ENCODE data around the gene NPHS1.
"Not testable (repeated sequence)": the region's sequence is repeated elsewhere in the genome, so short reads cannot be mapped to it uniquely, and the experiment has no call there.

Gene NPHS1

DNA sequence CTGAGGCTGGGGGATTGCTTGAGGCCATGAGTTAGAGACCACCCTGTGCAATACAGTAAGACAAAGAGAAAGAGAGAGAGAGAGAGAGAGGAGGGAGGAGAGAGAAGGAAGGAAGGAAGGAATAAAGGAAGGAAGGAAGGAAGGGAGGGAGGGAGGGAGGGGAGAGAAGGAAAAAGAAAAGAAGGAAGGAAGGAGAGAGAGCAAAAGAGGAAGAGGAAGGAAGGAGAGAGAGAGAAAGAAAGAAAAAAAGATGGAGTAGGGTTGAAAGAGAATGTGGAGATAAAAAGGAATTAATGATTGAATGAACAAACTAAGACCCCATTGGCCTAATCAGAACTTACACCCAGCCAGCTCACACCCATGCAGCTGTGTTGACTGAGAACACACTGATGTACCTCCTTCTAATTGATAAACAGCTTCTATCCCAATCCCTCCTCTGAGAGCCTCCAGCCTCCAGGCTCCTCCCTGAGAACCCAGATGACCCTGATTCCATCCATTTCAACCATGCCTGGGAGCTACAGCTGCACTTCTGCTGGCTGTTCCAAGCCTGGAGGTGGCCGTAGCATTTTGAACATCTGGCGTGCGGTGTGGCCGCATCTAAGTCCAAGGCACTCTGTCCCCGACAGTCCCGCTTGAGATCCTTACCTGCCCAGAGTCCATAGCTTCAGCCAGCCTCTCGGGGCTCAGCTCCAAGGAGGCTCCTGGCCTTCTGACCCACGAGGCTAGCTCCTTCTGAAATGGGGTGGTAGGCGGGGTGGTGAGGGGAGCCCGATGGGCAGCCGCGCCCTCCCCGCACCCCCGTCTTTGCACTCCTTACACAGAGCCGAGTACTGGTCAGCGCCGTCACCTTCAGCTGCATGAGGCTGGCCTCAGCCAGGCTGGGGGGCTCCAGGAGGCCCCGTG, 40.7 kb downstream of the NPHS1 start:
- DNase-seq: no peak

DNA sequence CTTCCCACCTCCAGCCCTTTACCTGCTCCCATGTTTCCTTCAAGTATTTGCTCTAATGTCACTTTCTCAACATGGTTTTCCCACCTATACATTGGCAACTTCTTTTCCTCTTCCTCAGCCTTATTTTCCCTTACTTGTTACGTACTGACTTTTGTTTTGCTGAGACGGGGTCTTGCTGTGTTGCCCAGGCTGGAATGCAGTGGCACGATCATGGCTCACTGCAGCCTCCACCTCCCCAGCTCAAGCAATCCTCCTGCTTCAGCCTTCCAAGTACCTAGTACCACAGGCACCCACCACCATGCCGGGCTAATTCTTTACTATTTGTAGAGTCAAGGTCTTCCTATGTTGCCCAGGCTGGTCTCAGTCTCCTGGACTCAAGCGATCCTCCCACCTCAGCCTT, 44.7 kb downstream of the NPHS1 start:
- no peak for DNase-seq

DNA sequence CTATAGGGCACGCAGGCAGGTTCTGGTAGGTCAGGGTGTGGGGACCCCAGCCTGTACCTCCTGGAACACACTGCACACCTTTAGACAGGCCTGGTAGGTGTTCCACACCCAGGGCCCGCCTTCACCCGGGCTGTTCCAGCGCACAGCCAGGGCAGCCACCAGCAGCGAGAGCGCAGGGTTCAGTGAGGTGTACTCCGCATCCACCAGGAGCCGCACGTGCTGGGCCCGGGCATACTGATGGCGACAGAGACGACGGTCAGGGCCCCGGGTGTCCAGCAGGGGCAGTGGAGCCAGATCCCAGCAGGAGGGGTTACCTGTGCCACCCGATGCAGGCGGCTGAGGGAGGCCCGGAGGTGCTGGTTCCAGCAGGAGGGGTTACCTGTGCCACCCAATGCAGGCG, 45.7 kb downstream of the NPHS1 start:
- DNase-seq: no peak

DNA sequence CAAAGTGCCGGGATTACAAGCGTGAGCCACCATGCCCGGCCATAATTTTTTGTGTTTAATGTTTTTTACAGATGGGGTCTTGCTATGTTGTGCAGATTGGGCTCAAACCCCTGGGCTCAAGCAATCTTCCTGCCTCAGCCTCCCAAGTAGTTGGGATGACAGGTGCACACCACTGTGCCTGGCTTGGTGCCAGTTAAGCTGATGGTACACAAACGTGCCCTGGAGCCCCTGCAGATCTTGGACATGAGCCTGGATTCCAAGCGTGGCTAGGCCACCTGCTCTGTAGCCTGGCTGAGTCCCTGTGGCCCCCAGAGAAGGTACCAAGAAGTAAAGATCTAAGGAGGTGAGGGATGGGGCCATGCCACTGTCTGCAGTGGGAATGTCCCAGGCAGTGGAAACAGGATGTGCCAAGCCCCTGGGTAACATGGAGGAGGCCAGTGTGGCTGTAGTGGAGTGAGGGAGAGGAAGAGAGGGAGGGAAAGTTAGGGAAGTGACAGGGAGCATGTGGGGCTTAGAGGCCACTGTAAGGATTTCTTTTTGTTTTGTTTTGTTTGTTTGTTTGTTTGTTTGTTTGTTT, 46.7 kb downstream of the NPHS1 start:
- DNase-seq: no peak

DNA sequence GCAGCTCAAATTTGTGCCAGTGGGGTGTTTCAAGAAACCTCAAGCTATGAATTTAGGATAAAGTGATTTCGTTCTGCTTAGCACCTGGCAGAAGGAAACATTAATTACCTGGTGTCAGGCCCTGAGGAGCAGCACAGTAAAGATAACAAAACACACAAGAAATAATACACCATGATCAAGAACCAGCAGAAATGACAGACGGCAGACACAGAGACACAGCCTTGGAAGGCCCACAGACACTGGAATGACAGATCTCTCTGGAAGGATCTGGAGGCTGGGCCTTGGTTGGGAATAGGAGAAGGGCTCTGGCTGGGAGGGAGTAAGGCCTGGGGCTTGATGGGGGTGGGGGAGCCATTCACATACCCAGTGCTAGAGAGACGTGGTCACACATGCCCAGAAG, 50.5 kb downstream of the NPHS1 start:
- no peak for DNase-seq

DNA sequence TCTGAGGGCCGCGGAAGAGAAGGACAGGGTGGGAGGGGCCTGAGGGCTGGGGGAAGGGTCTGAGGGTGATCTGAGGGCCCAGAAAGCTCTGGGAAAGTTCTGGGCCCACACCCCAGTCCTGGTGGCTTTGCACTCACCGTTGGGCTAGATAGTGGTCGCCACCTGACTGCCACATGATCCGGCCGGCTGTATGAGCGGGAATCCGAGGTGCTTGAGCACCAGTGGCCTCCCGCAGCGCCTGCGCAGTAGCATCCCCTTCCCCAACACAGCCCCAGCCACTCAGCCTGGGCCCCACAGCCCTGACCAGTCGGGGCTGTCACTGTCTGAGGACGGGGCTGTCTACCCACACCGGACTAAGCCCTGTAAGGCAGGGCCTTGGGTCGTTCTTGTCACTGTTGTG, 54.6 kb downstream of the NPHS1 start:
- no peak for DNase-seq

DNA sequence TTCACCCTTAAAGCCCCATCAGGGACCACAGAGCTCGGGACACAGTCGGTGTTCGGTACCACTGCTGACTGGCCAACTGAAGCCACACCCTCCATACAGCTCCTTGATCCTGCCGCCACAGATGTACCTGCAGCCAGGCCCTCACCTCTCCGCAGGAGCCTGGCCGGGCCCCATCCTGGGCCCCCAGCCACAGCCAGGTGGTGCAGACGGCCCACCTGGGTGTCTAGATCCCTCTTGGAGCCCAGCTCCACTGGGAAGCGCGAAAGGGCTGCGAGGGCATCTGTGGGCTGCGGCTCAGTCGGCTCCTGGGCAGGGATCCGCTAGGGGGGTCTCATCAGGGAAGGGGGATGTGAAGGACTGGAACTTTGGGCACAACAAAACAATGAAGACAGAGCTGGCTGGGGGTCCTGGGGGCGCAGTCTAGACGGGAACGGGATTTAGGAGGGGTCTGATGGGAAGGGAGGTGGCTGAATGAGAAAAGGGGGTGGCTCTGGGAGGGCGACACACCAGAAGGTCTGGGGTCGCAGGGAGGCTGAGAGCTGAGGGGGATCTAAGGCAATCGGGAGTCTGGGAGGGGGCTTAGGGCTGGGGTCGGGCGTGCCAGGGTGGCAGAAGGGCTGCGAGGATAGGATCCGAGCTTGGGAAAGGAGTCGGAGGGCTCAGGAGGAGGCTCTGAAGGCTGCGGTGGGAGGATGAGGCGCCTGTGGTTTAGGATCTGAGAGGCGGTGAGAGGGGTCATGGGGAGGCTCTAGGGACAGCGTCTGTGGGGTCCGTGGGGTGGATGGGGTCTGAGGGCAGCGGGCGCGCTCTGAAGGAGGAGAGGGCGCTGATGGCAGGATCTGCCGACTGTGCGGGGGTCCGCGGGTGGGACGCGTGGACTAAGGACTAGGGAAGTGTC, 55.4 kb downstream of the NPHS1 start:
- DNase-seq: no peak

DNA sequence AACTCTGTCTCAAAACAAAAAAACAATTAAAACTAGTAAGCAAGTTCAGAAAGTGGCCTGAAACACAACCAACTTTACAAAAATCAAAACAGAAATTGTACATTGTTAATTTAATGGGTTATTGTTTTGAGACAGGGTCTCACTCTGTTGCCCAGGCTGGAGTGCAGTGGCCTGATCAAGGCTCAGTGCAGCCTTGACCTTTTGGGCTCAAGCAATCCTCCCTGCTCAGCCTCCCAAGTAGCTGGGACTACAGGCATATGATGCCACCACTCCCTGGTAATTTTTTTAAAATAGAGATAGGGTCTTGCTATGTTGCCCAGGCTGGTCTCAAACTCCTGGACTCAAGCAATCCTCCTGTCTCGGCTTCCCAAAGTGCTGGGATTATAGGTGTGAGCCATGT, 56.7 kb downstream of the NPHS1 start:
- not testable (repeated sequence) for DNase-seq

DNA sequence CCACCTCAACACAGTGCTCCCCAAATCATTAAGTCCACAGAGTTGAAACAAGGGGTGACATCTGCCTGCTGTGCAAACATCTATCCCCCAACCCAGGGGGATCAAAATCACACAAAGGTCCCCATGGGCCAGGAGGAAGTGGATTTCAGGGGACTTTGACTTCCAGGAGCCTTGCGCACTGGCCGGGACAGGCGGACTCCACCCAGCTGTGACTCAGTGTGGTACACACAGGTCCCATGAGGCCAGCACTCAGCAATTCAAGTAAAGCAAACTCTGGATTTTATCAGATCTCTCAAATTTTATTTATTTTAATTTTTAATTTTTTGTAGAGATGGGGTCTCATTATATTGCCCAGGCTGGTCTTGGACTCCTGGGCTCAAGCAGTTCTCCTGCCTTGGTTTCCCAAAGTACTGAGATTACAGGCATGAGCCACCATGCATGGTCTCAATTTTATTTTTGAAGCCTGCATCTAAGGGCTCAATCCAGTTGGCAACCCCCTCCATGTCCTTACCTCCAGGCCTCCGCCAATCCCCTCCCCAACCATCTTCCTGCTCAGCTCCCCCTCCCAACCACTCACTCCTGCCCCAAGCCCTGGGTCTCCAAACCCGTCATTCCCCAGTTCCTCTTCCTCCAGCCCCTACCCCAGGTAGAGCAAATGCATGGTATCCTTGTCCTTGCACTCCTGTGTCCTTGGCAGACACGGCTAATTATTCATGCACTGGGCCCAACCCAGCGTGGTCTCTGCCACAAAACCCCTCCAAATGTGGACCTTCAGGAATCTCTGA, 58.7 kb downstream of the NPHS1 start:
- no peak for DNase-seq

DNA sequence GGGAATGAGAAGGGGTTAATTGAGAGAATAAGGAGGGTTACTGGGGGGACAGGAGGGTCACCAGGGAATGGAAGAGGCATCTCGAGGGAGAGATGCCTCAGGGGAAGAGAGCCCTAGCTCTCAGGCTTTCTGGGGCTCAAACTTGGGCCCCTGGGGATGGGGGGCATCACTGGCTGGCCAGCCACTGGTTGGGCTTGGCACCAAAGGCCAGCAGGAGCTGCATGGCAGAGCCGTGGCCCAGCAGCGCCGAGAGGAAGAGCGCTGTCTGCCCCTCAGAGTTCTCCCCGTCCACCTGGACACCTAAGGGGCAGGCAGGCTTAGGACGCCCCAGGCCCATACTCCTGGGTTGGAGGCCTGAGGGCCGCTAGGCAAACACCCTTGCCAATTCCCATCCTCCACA, 59.4 kb downstream of the NPHS1 start:
- no peak for DNase-seq

DNA sequence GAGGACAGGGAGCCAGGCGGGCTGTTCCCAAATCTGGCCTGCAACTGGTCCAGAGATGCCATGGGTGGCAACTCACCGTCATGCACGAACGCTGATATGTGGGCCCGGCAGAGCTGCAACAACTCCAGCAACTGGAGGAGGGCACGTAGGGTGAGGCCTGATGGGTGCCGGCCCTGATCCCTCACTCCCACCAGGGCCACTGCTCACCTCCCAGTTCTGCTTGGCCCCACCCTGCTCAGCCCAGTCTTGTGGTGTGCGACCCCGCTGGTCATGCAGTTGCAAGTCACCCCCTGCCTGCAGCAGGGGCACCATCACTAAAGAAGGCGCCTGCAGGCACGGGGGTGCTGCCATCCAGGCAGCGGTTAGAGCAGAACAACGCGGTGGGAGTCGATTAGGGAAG, 60.0 kb downstream of the NPHS1 start:
- no peak for DNase-seq

DNA sequence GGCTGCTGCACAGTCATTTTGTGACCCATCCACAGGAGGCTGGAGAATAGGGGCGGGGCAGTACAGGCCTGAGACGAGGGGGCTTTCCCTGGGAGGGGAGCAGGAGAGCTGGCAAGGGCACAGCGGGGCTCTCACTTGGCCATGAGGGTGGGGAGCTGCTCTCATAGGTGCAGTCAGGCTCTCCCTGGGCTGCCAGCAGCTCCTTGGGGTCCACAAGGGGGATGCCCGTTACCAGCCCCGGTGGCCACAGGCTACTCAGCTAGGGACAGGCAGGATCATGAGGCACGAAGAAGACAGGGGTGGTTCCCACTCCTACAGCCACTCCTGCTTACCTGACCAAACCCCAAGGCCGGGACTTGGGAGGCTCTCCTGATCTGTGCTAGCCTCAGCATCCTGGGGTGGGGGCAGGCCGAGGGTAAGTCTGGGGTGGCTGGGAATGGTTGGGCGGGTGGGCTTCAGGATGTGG, 60.5 kb downstream of the NPHS1 start:
- no peak for DNase-seq

DNA sequence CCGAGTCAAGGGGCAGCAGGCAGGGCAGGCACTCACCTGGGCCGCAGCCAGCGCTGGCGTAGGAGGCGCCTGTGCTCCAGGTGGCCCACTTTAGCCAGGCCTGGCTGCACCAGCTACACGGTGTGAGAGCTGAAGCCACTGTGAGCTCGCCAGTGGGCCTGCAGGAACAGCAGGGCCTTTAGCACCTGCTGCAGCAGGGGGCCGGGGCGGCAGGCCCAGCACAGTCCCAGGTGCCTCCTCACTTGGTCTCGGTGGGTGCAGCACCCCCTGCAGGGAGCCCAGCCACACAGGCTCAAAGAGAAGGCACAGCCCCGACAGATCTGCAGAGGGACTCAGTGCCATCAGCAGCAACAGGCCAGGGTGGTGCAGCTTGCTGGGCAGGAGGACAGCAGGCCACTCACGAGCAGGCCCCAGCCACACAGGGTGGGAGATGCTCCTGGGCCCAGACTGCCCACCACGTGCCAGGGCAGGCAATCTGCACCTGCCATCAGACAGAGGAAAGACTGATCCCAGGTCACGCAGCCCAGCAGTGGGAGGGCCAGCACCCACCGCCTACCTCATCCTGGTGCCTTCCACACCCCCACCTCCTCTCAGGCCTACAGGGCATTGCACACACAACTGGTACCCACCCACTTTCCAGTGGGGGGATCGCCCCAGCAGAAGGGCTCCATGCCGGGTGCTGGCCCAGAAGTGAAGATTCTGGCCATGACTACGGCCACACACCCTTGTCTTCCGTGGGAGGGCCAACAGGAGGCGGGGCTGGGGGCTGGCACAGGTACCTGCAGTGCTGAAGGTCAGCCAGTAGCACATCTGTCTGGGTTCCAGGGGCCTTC, 61.1 kb downstream of the NPHS1 start:
- no peak for DNase-seq

DNA sequence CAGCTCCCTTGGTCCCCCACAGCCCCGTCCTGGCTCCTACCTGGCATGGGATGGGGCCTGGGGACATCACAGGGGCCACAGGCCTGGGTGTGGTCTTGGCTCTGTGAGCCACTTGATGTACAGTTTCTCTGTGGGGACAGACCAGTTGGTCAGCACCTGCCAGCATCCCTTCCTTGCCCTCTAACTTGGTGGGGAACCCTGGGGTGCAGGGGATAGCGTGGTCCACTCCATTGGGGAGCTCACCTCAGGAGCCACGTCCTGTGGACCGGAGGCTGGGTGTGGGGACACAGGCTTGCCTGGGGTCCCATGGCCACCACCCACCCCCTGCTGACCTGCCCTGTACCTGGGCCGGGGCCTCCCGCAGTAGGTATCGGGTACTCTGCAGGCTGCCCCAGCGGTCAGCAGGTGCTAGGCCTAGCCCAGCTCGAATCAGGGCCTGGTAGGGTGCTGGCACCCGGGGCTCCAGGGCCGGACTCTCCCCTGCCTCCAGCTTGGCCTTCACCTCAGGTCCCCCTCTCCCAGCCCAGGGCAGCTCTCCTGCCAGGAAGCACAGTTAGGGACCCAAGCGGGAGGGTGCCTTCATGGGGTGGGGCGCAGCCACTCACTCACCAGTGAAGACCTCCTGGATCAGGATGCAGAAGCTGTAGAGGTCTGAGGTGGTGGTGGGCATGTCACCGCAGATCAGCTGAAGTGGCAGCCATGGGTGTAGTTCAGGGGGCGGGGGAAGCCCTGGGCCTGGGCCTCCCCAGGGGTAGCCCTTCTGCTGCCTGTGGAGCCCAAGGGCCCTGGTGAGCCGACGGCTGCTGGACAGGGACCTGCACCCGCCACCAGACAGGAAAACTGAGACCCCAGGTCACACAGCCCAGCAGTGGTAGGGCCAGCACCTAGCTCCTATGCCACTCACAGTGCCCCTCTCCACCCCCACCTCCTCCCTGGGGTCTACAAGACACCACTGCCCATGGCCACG, 62.0 kb downstream of the NPHS1 start:
- DNase-seq: no peak

DNA sequence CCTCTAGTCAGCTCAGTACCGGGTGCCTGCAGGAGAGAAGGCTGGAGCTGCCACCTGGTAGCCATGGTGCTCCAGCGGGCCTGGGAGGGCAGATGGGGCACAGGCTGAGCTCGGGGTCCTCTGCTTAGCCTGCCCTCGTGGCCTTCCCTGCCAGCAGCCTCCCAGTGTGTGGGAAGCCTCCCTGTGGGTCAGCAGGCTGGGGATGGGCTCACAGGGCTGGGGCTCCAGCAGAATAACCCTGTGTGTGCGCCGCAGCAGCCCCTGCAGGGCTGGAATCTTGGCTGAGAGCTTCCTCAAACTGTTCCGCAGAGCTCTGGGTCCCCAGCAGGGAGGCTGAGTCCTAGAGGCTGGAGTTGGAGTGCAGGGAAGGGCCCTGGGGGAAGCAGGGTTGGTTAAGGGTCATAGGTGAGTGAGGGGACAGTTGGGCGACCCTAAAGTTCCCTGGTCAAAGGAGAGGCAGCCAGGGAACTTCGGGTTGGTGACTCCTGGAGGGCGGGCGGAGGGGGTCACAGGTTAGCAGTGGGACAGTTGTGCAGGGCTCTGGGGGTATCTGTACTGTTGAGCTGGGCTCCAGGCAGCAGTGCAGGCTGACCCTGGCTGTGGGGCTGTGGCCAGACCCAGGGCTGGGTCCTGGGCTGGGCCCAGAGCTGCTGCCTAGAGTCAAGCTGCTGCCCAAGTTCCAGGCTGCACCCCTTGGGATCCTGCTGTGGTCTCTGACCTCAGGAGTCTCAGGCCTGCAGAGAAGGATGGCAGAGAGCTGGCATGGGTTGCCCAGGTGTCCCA, 62.9 kb downstream of the NPHS1 start:
- DNase-seq: no peak

DNA sequence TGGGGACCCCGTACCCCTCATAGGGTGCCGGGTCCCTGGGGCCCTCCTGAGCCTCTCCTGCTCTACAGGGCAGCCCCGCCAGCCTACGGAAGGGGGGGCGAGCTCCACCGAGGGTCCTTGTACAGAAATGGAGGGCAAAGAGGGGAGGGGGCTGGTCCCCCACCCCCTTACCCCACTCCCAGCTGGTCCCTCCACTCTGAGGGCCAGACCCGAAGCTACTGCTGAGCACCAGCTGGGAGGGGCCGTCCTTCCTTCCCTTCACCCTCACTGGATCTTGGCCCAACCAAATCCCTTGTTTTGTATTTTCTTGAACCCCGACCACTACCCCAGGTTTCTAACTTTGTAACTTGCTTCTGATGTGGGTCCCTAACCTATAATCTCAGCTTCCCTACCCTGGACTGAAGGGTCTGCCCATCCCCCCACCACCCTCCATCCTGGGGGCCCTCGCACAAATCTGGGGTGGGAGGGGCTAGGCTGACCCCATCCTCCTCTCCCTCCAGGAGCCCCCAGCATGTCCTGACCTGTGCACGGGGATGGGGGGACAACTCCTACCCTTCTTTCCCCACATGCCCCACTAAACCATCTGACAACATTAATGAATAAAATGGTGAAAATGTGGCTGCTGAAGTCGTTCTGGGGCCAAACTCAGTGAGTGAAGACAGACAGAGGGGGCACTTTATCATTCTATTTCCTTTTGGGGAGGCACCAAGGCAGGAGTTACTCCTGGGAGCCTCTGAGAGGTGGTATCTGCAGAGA, 63.9 kb downstream of the NPHS1 start:
- no peak for DNase-seq

DNA sequence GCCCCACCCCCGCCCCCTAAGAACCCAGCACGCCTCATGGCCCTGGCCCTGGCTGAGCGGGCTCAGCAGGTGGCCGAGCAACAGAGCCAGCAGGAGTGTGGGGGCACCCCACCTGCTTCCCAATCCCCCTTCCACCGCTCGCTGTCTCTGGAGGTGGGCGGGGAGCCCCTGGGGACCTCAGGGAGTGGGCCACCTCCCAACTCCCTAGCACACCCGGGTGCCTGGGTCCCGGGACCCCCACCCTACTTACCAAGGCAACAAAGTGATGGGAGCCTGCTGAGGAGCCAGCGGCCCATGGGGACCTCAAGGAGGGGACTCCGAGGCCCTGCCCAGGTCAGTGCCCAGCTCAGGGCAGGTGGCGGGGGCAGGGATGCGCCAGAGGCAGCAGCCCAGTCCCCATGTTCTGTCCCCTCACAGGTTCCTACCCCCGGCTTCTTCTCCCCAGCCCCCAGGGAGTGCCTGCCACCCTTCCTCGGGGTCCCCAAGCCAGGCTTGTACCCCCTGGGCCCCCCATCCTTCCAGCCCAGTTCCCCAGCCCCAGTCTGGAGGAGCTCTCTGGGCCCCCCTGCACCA, 65.0 kb downstream of the NPHS1 start:
- DNase-seq: no peak

Measured in T-helper 9 cell (primary cell).